Cardiac ventricle fibroblast (primary cell): ENCODE results near the gene ACBD4. TPM values are rescaled to one million over a fixed set of nuclear protein-coding genes. Genes with fewer than 3 reads are reported as not detected.

ENCODE experiments used
- total RNA-seq: library from RNA; depleted of rRNA; stranded (reverse); fragments of >200 nt; gene quantifications from 2 replicates; pipeline ENCODE4 v1.2.3, GENCODE V29; 2015

ACBD4 gene, protein sequence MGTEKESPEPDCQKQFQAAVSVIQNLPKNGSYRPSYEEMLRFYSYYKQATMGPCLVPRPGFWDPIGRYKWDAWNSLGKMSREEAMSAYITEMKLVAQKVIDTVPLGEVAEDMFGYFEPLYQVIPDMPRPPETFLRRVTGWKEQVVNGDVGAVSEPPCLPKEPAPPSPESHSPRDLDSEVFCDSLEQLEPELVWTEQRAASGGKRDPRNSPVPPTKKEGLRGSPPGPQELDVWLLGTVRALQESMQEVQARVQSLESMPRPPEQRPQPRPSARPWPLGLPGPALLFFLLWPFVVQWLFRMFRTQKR
- 2.2 and 4.0 TPM in 2 replicates for total RNA-seq

DNA sequence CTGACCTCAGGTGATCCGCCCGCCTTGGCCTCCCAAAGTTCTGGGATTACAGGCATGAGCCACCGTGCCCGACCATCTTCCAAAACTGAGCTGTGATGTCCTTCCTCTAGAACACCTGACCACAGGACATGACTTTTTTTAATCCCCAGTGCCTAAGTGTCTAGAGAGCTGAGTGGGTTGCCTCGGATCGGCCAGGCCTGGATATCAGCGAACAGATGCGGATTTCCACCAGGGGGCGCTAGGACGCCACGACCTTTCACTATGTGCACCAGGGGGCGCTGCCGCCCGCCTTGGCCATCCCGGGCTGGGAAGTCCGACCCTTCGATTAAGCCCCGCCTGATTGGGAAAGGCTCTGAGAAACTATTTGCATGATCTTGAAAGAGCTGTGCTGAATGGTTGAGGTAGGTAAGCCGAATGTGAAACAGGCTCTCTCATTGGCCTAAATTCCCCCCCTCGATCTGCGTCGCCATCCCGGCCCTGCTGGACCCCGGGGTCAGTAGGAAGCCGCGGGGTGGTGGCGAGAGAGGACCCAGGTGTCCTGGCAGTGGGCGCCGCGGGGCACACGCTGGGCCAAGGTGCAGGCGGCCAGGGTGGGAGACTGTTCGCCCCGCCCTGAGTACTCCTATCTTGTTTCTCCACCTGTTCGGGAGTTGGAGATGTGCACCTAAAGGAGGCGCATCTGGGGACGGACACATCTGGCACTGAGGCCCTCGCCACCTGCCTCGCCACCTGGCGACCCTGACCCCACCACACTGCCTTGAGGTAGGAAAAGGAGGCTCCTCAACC lies at the start of gene ACBD4:
ACBD4 (plus strand) TSS at position 496 of the 786 bp plus-strand sequence. CDS start 458 bp downstream, outside the sequence.

GRCh38 chr17:45132320-45132571 lies 3.2 kb upstream of the ACBD4 start, which contains the start of gene PLCD3:
Gene PLCD3, minus strand, starts transcription at chr17:45132515. Its CDS starts 105 bp downstream, at chr17:45132410.

GRCh38 chr17:45148183-45149036 lies 12.9 kb downstream of the ACBD4 start, which contains the start of gene HEXIM1:
Gene HEXIM1, plus strand, starts transcription at chr17:45148475. Its CDS starts 716 bp downstream, at chr17:45149191.

DNA sequence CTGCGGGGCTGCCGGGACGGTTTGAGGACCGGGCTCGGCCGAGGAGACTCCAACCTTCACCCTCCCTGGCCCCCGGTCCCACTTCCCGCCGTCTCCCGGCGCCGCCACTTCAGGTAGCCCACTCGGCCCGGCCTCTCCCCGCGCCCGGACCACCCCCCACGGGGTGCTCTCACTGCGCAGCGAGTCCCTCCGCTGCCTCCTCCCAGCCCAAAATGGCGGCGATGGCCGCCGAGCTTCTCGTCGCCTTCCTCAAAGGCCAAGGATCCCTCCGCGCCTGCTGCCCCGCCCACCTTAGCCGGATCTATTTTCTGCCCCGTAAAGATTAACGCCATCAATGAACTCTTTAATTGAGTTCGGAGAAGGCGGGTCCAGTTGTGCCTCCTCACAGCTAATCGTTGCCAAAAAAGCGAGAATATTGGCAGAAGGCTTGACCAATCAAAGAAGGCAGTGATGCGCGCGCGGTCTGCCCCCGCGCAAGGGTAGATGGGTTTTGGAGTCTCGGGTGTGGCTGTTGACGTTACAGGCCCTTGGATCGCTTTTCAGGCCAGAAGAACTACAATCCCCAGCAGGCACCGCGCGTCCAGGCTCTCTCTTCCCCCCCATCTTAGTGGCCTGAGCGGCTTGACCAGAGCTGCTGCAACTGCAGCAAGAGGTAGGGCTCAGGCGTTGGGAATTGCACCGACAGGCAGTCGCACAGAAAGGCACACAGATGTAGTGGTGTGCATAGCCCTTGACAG lies 26.0 kb downstream of the ACBD4 start, which contains the start of gene HEXIM2:
HEXIM2 (plus strand) TSS at position 588 of the 737 bp plus-strand sequence. CDS start 919 bp downstream, outside the sequence.

Other genes with a start within 250 kb of the ACBD4 start
- gene EFTUD2, start 236.2 kb upstream of the ACBD4 start, total RNA-seq: 56.2 and 75.9 TPM in 2 replicates
- gene GFAP, start 220.2 kb upstream of the ACBD4 start, total RNA-seq: not detected in 2 replicates
- 1.00 and 1.5 TPM in 2 replicates for gene KIF18B, start 187.9 kb upstream of the ACBD4 start, total RNA-seq
- 0.31 TPM in 1 of 2 replicates, not detected in the other for gene C1QL1, start 167.4 kb upstream of the ACBD4 start, total RNA-seq
- 32.4 and 41.5 TPM in 2 replicates for gene DCAKD, start 84.1 kb upstream of the ACBD4 start, total RNA-seq
- gene NMT1, start 74.4 kb upstream of the ACBD4 start, total RNA-seq: 66.6 and 83.0 TPM in 2 replicates
- 50.9 and 93.2 TPM in 2 replicates for gene PLCD3, start 3.2 kb upstream of the ACBD4 start, total RNA-seq
- gene HEXIM1, start 12.8 kb downstream of the ACBD4 start, total RNA-seq: 15.6 and 18.8 TPM in 2 replicates
- gene HEXIM2, start 26.2 kb downstream of the ACBD4 start, total RNA-seq: 3.9 and 12.4 TPM in 2 replicates
- 7.9 and 8.0 TPM in 2 replicates for gene FMNL1, start 86.2 kb downstream of the ACBD4 start, total RNA-seq
- not detected in 2 replicates for gene SPATA32, start 126.4 kb downstream of the ACBD4 start, total RNA-seq
- 9.2 and 10.0 TPM in 2 replicates for gene MAP3K14, start 181.3 kb downstream of the ACBD4 start, total RNA-seq